ENCODE results near the gene CBY3. TPM values are rescaled to one million over a fixed set of nuclear protein-coding genes. Genes with fewer than 3 reads are reported as not detected.
"Not testable (repeated sequence)": the region's sequence is repeated elsewhere in the genome, so short reads cannot be mapped to it uniquely, and the experiment has no call there.

The CBY3 gene
- total RNA-seq, 2 donors from 2014 or later, result not detected

GRCh38 chr5:179679014-179679674 lies 1.7 kb downstream of the CBY3 start:
- intact Hi-C loops (cut with DNase I), result no loop called here
- peak; percentile 93 for DNase-seq (ENCODE audit: low spot score)

DNA sequence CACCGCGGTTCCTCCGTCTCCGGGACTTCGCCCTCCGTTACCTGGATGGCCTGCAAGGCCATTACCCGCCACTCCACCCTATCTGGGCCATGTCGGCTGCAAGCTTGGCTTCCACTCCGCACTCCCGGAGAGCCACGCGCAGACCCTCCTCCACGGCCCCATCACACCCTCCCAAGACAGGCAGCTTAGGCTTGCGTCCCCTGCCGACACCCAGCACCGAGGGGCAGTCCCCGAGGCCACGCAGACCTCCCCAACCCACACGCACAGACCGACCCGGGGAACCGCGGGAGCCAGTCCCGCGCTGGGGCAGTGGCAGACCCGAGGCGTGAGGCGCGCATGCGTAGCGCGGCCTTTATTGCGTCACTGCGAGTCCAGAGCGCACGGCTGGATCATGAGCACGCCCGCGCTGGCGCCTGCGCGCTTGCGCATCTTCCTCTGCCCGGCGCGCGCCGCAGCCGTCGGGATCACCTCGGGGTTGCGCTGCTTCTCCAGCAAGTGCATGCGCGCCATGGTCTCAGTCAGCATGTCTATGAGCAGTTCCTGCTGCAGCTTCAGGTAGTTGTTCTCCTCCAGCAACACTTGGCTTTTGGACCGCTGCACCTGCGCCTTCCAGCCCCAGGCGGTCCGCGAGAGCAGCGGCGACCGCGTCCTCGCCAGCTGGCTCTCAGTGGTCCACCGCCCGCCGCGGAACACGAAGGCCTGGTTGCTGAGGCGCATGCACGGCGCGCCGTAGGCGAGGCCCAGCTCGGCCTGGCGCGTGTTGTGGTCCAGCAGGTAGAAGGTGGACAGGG lies 2.4 kb downstream of the CBY3 start:
- peak; percentile 99 for DNase-seq (ENCODE audit: low spot score)
- intact Hi-C loops (cut with DNase I), result no loop called here

GRCh38 chr5:179668391-179668790 lies 12.4 kb downstream of the CBY3 start:
- intact Hi-C loops (cut with DNase I), result no loop called here
- no peak for DNase-seq (ENCODE audit: low spot score)

DNA sequence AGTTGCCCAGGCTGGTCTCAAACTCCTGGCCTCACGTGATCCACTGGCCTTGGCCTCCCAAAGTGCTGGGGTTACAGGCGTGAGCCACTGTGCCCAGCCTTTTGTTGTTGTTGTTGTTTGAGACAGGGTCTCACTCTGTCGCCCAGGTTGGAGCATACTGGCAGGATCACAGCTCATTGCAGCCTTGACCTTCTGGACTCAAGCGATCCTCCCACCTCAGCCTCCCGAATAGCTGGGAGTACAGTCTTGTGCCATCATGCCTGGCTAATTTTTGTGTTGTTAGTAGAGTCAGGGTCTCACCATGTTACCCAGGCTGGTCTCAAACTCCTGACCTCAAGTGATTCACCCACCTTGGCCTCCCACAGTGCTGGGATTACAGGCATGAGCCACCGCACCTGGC lies 19.2 kb downstream of the CBY3 start:
- intact Hi-C loops (cut with DNase I), result loop anchor here in 1 of 2 donors (5.0 kb wide), 1 partner anchor 41 kb away; no protein-coding TSS in a partner anchor
- DNase-seq (ENCODE audit: low spot score), result not testable (repeated sequence)

DNA sequence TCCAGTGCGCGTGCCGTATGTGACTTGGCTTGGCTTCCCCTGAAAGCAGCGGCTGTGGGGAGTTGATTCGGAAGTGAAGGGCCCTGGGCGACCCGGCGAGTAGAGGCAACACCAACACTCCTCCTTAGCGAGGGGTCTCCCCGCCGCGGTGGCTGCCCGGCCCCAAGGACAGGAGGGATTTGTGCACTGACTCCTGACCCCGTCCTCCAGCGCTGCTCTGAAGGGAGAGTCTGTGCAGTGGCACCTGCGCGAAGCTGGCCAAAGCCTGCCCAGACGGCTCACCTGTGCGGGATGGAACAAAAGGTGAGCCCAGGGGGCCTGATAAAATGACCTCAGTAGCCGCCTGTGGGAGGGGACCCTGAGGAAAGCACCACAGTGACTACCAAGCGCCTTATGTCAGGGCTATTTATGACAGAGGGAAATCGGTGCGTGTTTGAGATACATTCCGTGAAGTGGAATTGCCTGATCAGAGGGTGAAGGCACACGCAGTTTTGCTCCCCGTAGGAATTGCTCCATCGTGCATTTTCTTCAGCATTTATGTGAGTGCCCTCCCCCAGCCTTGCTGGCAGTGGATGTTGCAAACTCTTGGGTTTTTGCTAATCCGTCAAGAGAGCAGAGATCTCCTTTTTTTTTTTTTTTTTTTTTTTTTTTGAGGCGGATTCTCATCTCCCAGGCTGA lies 22.5 kb downstream of the CBY3 start:
- intact Hi-C loops (cut with DNase I); DNase-seq (ENCODE audit: low spot score): not testable (repeated sequence)

DNA sequence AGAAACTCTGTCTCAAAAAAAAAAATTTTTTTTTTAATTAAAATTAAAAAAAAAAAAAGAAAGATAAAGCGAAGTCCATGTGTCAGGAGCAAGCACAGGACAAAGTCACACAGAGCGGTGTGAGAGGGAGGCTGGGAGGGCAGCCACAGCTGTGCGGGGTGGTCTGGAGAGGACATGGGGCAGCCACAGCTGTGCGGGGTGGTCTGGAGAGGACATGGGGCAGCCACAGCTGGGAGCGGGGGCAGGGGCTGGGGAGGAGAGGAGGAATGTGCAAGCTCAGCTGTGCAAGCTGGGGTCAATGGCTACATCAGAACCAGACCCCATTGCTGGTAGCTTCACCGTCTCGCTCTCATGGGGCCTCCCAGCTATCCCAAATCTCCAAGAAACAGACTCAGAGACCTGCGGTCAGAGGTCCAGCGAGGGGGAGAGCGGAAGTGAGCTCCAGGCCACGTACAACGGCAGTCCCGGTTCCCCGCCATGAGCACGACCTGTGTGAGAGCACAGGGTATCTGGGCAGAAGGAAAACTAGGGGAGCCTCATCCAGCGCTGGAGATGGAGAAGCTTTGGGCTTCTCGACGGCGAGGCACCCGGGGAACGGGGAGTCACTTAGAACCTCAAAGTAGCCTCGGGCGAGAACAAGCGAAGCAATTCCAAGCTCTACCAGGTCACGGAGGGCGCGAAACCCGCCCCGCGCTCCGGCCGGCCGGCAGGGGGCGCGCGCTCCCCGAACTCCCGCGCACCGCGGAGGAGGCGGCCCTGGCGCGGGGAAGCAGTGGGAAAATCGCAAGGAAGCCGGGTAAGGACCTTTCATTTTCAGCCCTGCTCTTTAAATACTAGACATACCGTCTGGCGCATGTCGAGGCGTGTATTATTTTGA lies 23.3 kb downstream of the CBY3 start:
- DNase-seq (ENCODE audit: low spot score); intact Hi-C loops (cut with DNase I): not testable (repeated sequence)

GRCh38 chr5:179653135-179653534 lies 27.7 kb downstream of the CBY3 start:
- intact Hi-C loops (cut with DNase I), result loop anchor here in 1 of 2 donors (5.0 kb wide), 1 partner anchor 921 kb away; the partner anchor contains the start of gene ZNF354A
- DNase-seq (ENCODE audit: low spot score), result not testable (repeated sequence)

GRCh38 chr5:179650245-179650644 lies 30.6 kb downstream of the CBY3 start:
- not testable (repeated sequence) for DNase-seq (ENCODE audit: low spot score)

GRCh38 chr5:179649166-179649703 lies 31.6 kb downstream of the CBY3 start:
- intact Hi-C loops (cut with DNase I); DNase-seq (ENCODE audit: low spot score): not testable (repeated sequence)

More at GRCh38 chr5:179650245-179650644, 30.6 kb downstream of the CBY3 start:
- intact Hi-C loops (cut with DNase I), result loop anchor here in 1 of 2 donors (5.0 kb wide), 1 partner anchor 918 kb away; the partner anchor contains the start of gene ZNF354A

- no peak for DNase-seq (ENCODE audit: low spot score)
- intact Hi-C loops (cut with DNase I), result no loop called here
These were observed 32.4 kb downstream of the CBY3 start for GRCh38 chr5:179648410-179648809.

GRCh38 chr5:179644766-179645165 lies 36.1 kb downstream of the CBY3 start:
- intact Hi-C loops (cut with DNase I); DNase-seq (ENCODE audit: low spot score): not testable (repeated sequence)

- peak; percentile 28 for DNase-seq (ENCODE audit: low spot score)
- intact Hi-C loops (cut with DNase I), result not testable (repeated sequence)
These were observed 37.5 kb downstream of the CBY3 start for GRCh38 chr5:179643141-179643920.

- intact Hi-C loops (cut with DNase I), result not testable (repeated sequence)
- DNase-seq (ENCODE audit: low spot score), result peak; percentile 25
These were observed 38.2 kb downstream of the CBY3 start for GRCh38 chr5:179642626-179643025.

- intact Hi-C loops (cut with DNase I); DNase-seq (ENCODE audit: low spot score): not testable (repeated sequence)
These were observed 39.1 kb downstream of the CBY3 start for GRCh38 chr5:179641745-179642144.

GRCh38 chr5:179639296-179639695 lies 41.5 kb downstream of the CBY3 start:
- intact Hi-C loops (cut with DNase I), result not testable (repeated sequence)
- DNase-seq (ENCODE audit: low spot score), result peak; percentile 52

DNA sequence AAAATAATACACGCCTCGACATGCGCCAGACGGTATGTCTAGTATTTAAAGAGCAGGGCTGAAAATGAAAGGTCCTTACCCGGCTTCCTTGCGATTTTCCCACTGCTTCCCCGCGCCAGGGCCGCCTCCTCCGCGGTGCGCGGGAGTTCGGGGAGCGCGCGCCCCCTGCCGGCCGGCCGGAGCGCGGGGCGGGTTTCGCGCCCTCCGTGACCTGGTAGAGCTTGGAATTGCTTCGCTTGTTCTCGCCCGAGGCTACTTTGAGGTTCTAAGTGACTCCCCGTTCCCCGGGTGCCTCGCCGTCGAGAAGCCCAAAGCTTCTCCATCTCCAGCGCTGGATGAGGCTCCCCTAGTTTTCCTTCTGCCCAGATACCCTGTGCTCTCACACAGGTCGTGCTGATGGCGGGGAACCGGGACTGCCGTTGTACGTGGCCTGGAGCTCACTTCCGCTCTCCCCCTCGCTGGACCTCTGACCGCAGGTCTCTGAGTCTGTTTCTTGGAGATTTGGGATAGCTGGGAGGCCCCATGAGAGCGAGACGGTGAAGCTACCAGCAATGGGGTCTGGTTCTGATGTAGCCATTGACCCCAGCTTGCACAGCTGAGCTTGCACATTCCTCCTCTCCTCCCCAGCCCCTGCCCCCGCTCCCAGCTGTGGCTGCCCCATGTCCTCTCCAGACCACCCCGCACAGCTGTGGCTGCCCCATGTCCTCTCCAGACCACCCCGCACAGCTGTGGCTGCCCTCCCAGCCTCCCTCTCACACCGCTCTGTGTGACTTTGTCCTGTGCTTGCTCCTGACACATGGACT lies 46.3 kb downstream of the CBY3 start:
- DNase-seq (ENCODE audit: low spot score), result peak; percentile 36
- intact Hi-C loops (cut with DNase I), result not testable (repeated sequence)
